IMR-90 (cell line): ENCODE measurements around the gene TGFB2. TPM values are rescaled to one million over a fixed set of nuclear protein-coding genes. Genes with fewer than 3 reads are reported as not detected.

Experiments used
- ATAC-seq: fragments of 200-7000 bp; cut with Tn5 transposase; 2 replicates; pipeline ENCODE4 v1.9.1; 2020; ENCODE audit warnings: low read depth, mild to moderate bottlenecking, moderate library complexity
- BruUV-seq: library from RNA; stranded (reverse); fragments of 400-500 nt; replicated peaks from 2 replicates; lab custom pipeline; 2021; lab: Mats Ljungman, UMichigan
- CTCF ChIA-PET: fragments of 300-600 bp; formaldehyde crosslinking; extraction: SDS; loops from one replicate; lab custom pipeline; 2021; ENCODE audit warnings: antibody characterized with exemption; lab: Yijun Ruan, JAX
- POLR2A ChIA-PET: fragments of 300-600 bp; sonication (Branson Sonifier 250); formaldehyde crosslinking; loops from one replicate; lab custom pipeline; 2022; ENCODE audit warnings: antibody characterized with exemption; ENCODE audit not compliant: unreplicated experiment; lab: Charles Lee
- DNase-seq: peaks from one replicate; pipeline ENCODE4 v3.0.0; 2013
- H2AFZ ChIP-seq: replicated peaks from 2 replicates; pipeline ENCODE3; 2013; ENCODE audit warnings: low read length, mild to moderate bottlenecking; ENCODE audit not compliant: poor library complexity
- H2AK5ac ChIP-seq: 2 replicates; pipeline ENCODE4 v1.6.1; 2013; ENCODE audit warnings: low read depth, low read length, inconsistent platforms
- H2AK9ac ChIP-seq: replicated peaks from 2 replicates; pipeline ENCODE3; 2013; ENCODE audit warnings: mild to moderate bottlenecking, low read depth, low read length, moderate library complexity; ENCODE audit not compliant: poor library complexity
- H2BK120ac ChIP-seq: 2 replicates; pipeline ENCODE4 v1.6.1; 2013; ENCODE audit warnings: low read depth, low read length, inconsistent platforms
- H2BK15ac ChIP-seq: 3 replicates; pipeline ENCODE4 v1.6.1; 2013; ENCODE audit warnings: low read depth, low read length, inconsistent platforms
- H2BK20ac ChIP-seq: 2 replicates; pipeline ENCODE4 v1.6.1; 2013; ENCODE audit warnings: low read depth, mild to moderate bottlenecking, inconsistent platforms, low read length, moderate library complexity
- H2BK5ac ChIP-seq: 2 replicates; pipeline ENCODE4 v1.6.1; 2013; ENCODE audit warnings: mild to moderate bottlenecking, low read depth, low read length, inconsistent platforms; ENCODE audit not compliant: poor library complexity, severe bottlenecking
- H3K14ac ChIP-seq: replicated peaks from 2 replicates; pipeline ENCODE4 v1.6.1; 2013; ENCODE audit warnings: low read depth, low read length, inconsistent platforms
- H3K18ac ChIP-seq: 2 replicates; pipeline ENCODE4 v1.6.1; 2013; ENCODE audit warnings: low read depth, low read length, control low read depth
- H3K23ac ChIP-seq: 2 replicates; pipeline ENCODE4 v1.6.1; 2013; ENCODE audit warnings: low read depth, low read length, inconsistent platforms
- H3K27ac ChIP-seq: 2 replicates; pipeline ENCODE4 v1.5.1; 2013; ENCODE audit warnings: mild to moderate bottlenecking, control low read depth, low read length; ENCODE audit not compliant: insufficient read depth
- H3K27me3 ChIP-seq: 2 replicates; pipeline ENCODE4 v1.6.1; 2013; ENCODE audit warnings: low read length; ENCODE audit not compliant: control insufficient read depth, insufficient read depth
- H3K36me3 ChIP-seq: 2 replicates; pipeline ENCODE4 v1.6.1; 2013; ENCODE audit warnings: low read length, mixed read lengths; ENCODE audit not compliant: control insufficient read depth, insufficient read depth
- H3K4ac ChIP-seq: 2 replicates; pipeline ENCODE4 v1.6.1; 2013; ENCODE audit warnings: low read depth, low read length, inconsistent platforms
- H3K4me1 ChIP-seq: 2 replicates; pipeline ENCODE4 v1.6.1; 2013; ENCODE audit warnings: low read length, mixed read lengths; ENCODE audit not compliant: control insufficient read depth, insufficient read depth
- H3K4me2 ChIP-seq: 2 replicates; pipeline ENCODE4 v1.6.1; 2013; ENCODE audit warnings: low read depth, mild to moderate bottlenecking, control low read depth, low read length, moderate library complexity
- H3K4me3 ChIP-seq: 2 replicates; pipeline ENCODE4 v1.5.1; 2013; ENCODE audit warnings: low read depth, mild to moderate bottlenecking, control low read depth, low read length, moderate library complexity; ENCODE audit not compliant: insufficient read depth
- H3K56ac ChIP-seq: 2 replicates; pipeline ENCODE4 v1.6.1; 2013; ENCODE audit warnings: low read length, inconsistent platforms; ENCODE audit not compliant: insufficient read depth; ENCODE audit errors: extremely low read depth
- H3K79me1 ChIP-seq, 2 experiments: 2 replicates each; pipeline ENCODE4 v1.6.1; 2013; ENCODE audit warnings: low read length in 2 of 2, inconsistent platforms in 1 of 2, low read depth in 1 of 2
- H3K9ac ChIP-seq: 2 replicates; pipeline ENCODE4 v1.6.1; 2013; ENCODE audit warnings: low read depth, low read length, control low read depth
- H3K9me1 ChIP-seq: 2 replicates; pipeline ENCODE4 v1.6.1; 2013; ENCODE audit warnings: low read length, inconsistent platforms; ENCODE audit not compliant: insufficient read depth
- H3K9me3 ChIP-seq: 2 replicates; pipeline ENCODE4 v1.6.1; 2013; ENCODE audit warnings: low read length; ENCODE audit not compliant: control insufficient read depth, insufficient read depth
- H4K20me1 ChIP-seq: 2 replicates; pipeline ENCODE4 v1.6.1; 2013; ENCODE audit warnings: low read length, inconsistent platforms; ENCODE audit not compliant: insufficient read depth
- H4K5ac ChIP-seq: 2 replicates; pipeline ENCODE4 v1.6.1; 2013; ENCODE audit warnings: mild to moderate bottlenecking, low read depth, low read length, control low read depth
- H4K8ac ChIP-seq, 2 experiments: 2 replicates each; pipeline ENCODE4 v1.6.1; 2013; ENCODE audit warnings: low read depth in 2 of 2, low read length in 2 of 2, control low read depth in 1 of 2, inconsistent platforms in 1 of 2
- H4K91ac ChIP-seq: 2 replicates; pipeline ENCODE4 v1.6.1; 2013; ENCODE audit warnings: low read depth, low read length, inconsistent platforms; ENCODE audit not compliant: insufficient read depth
- ELK1 ChIP-seq: fragments of 150-350 bp; IDR thresholded peaks from 2 replicates; pipeline ENCODE4 v1.6.1; 2016; ENCODE audit warnings: low read depth, mild to moderate bottlenecking, low read length, moderate library complexity, borderline replicate concordance
- FOS ChIP-seq: fragments of 150-350 bp; IDR thresholded peaks from 2 replicates; pipeline ENCODE4 v1.6.1; 2016; ENCODE audit warnings: low read depth, low read length
- MXI1 ChIP-seq: IDR thresholded peaks from 2 replicates; pipeline ENCODE4 v1.6.1; 2012; ENCODE audit warnings: low read depth, mild to moderate bottlenecking, low read length, moderate library complexity, borderline replicate concordance
- NFE2L2 ChIP-seq: fragments of 150-350 bp; IDR thresholded peaks from 2 replicates; pipeline ENCODE4 v1.6.1; 2016; ENCODE audit warnings: low read depth, mild to moderate bottlenecking, low read length
- RAD21 ChIP-seq: IDR thresholded peaks from 2 replicates; pipeline ENCODE4 v1.6.1; 2012; ENCODE audit warnings: low read length, improper control_type of control experiment
- SMC3 ChIP-seq: fragments of 150-350 bp; IDR thresholded peaks from 2 replicates; pipeline ENCODE4 v1.6.1; 2016; ENCODE audit warnings: low read depth, mild to moderate bottlenecking, antibody characterized with exemption, low read length, moderate library complexity
- USF2 ChIP-seq: fragments of 150-350 bp; IDR thresholded peaks from 2 replicates; pipeline ENCODE4 v1.6.1; 2017; ENCODE audit warnings: mild to moderate bottlenecking, antibody characterized with exemption, low read length, low read depth
- WGBS, 2 experiments: methylation state at CpG; one replicate each; pipeline versions ENCODE4 v1.1.5 to v1.1.7; 2013; ENCODE audit warnings: missing lambda C conversion rate in 2 of 2; ENCODE audit not compliant: insufficient read length in 1 of 2; ENCODE audit errors: extremely low coverage in 2 of 2; 5-methylcytosine and 5-hydroxymethylcytosine counted together
- dilution Hi-C: fragments of 300-500 bp; cut with HindIII; formaldehyde crosslinking; loops from one replicate; pipeline ENCODE4 v1.14.3; 2018; ENCODE audit warnings: low sequenced_read_pairs; ENCODE audit not compliant: unreplicated experiment
- in situ Hi-C: fragments of 300-500 bp; cut with MboI; formaldehyde crosslinking; loops from 3 replicates; pipeline ENCODE4 v1.14.3; 2019; ENCODE audit warnings: low sequenced_read_pairs, inconsistent platforms, mixed read lengths
- intact Hi-C: fragments of 100-400 bp; cut with micrococcal nuclease; formaldehyde crosslinking; loops from 2 replicates; pipeline ENCODE4 v1.10.0; 2022
- polyA plus RNA-seq, 3 experiments: library from polyadenylated mRNA; depleted of rRNA; stranded (reverse); fragments of >200 nt; gene quantifications; 2 replicates each; pipeline ENCODE4 v1.2.3, GENCODE V29; 2012; ENCODE audit warnings: low replicate concordance in 1 of 3
- total RNA-seq: library from RNA; depleted of rRNA; stranded (reverse); fragments of >200 nt; gene quantifications from 2 replicates; pipeline ENCODE4 v1.2.3, GENCODE V29; 2012

TGFB2 gene
- total and polyA plus RNA-seq, 2 of the 4 experiments (the other 2 are of a cell fraction): 3.7 to 3.8 TPM

GRCh38 chr1:218365226-218365999 lies 20.3 kb downstream of the TGFB2 start:
- in situ Hi-C loops: no loop called here
- H3K9me3 ChIP-seq: no peaks in the 10 kb centered on the region
- TF ChIP-seq ELK1 (no peak), FOS (no peak), NFE2L2 (no peak), USF2 (no peak), MXI1 (no peak), SMC3 (no peak), RAD21 (no peak)
- peak overlapping the region; percentile 47; the same call in 1 of the 3 replicates for H2BK15ac ChIP-seq
- no peak overlapping the region for H3K14ac ChIP-seq
- POLR2A ChIA-PET: no interaction called here
- H2BK120ac ChIP-seq: peak overlapping the region; percentile 47
- peaks cover 19% of the 10 kb centered on the region for H3K9me1 ChIP-seq
- no peaks in the 10 kb centered on the region for H3K27me3 ChIP-seq
- BruUV-seq: no TSS peak
- no peak overlapping the region for H3K9ac ChIP-seq
- ATAC-seq (no peak), DNase-seq (no peak)
- H3K4ac ChIP-seq: peak overlapping the region; percentile 31
- peak overlapping the region; percentile 82 for H3K18ac ChIP-seq
- no peak overlapping the region for H3K4me3 ChIP-seq
- peaks cover 4% of the 10 kb centered on the region for H4K20me1 ChIP-seq
- no peak overlapping the region for H3K27ac ChIP-seq
- dilution Hi-C loops: no loop called here
- H4K8ac ChIP-seq: peak overlapping the region in 1 of 2 experiments; percentile 26; a peak in 2 of 4 replicates
- intact Hi-C loops: no loop called here
- H3K4me2 ChIP-seq: peak overlapping the region; percentile 28; the same call in 1 of the 2 replicates
- no peak overlapping the region for H2AK9ac ChIP-seq
- H4K5ac ChIP-seq: peak overlapping the region; percentile 76
- H3K23ac ChIP-seq: 0 out of 2 replicates have a peak overlapping the region, but pooled peaks have one; percentile 6
- H3K4me1 ChIP-seq: peaks cover 31% of the 10 kb centered on the region
- H3K36me3 ChIP-seq: peaks cover 1% of the 10 kb centered on the region; the same call in 1 of the 2 replicates
- H3K56ac ChIP-seq: no peak overlapping the region
- WGBS, 2 experiments: 76% methylated on average over 8 of the region's 15 CpGs; no CpG with 5 or more reads in 1 of the 2 experiments
- H2BK20ac ChIP-seq: peak overlapping the region; percentile 28; the same call in 1 of the 2 replicates
- peak overlapping the region; percentile 5; the same call in 1 of the 2 replicates for H4K91ac ChIP-seq
- no peak overlapping the region for H2BK5ac ChIP-seq
- no peak overlapping the region for H2AFZ ChIP-seq
- CTCF ChIA-PET: interaction anchor here (0.6 kb wide), 1 partner anchor 995 kb away, joined by 5 read pairs; no protein-coding TSS in a partner anchor
- H2AK5ac ChIP-seq: peak overlapping the region; percentile 43; the same call in 1 of the 2 replicates
- peaks cover 6% of the 10 kb centered on the region in 2 experiments; a peak in 3 of 4 replicates for H3K79me1 ChIP-seq
